PC-3 (cell line): ENCODE results near the gene ZNF23. TPM values are rescaled to one million over a fixed set of nuclear protein-coding genes. Genes with fewer than 3 reads are reported as not detected.
A peak's percentile ranks its signal among the peaks of the same experiment; 100 is the strongest.

Experiments
- ATAC-seq: fragments of 200-7000 bp; cut with Tn5 transposase; 2 replicates; pipeline ENCODE4 v1.9.1; 2020; ENCODE audit warnings: mild to moderate bottlenecking, moderate library complexity
- BruUV-seq: library from RNA; stranded (reverse); fragments of 400-500 nt; replicated peaks from 2 replicates; lab custom pipeline; 2021; lab: Mats Ljungman, UMichigan
- CTCF ChIA-PET: fragments of 300-600 bp; sonication (Branson Sonifier 250); formaldehyde crosslinking; loops from one replicate; lab custom pipeline; 2022; ENCODE audit warnings: antibody characterized with exemption; lab: Charles Lee
- POLR2A ChIA-PET: fragments of 300-600 bp; sonication (Branson Sonifier 250); formaldehyde crosslinking; loops from one replicate; lab custom pipeline; 2022; ENCODE audit warnings: antibody characterized with exemption; ENCODE audit not compliant: unreplicated experiment; lab: Charles Lee
- DNase-seq: peaks from one replicate; pipeline ENCODE4 v3.0.0-alpha.2; 2015
- H2AFZ ChIP-seq: fragments of 300-600 bp; sonication (generic); 2 replicates; pipeline ENCODE4 v1.6.0; 2016; ENCODE audit warnings: antibody characterized with exemption, low read length
- H3F3A ChIP-seq: fragments of 300-600 bp; sonication (generic); one replicate; pipeline ENCODE4 v1.6.0; 2017; ENCODE audit warnings: antibody characterized with exemption, low read length, control low read depth, mild to moderate bottlenecking; ENCODE audit not compliant: unreplicated experiment
- H3K27ac ChIP-seq: fragments of 300-600 bp; sonication (generic); 2 replicates; pipeline ENCODE4 v1.5.1; 2016; ENCODE audit warnings: mild to moderate bottlenecking, low read length
- H3K27me3 ChIP-seq: fragments of 300-600 bp; sonication (generic); 2 replicates; pipeline ENCODE4 v1.6.1; 2016; ENCODE audit warnings: low read length, mixed read lengths
- H3K36me3 ChIP-seq: fragments of 300-600 bp; sonication (generic); 2 replicates; pipeline ENCODE4 v1.6.1; 2016; ENCODE audit warnings: low read depth, mixed run types, low read length, mixed read lengths
- H3K4me1 ChIP-seq: fragments of 300-600 bp; sonication (generic); 2 replicates; pipeline ENCODE4 v1.5.1; 2016; ENCODE audit warnings: low read length; ENCODE audit not compliant: insufficient read depth
- H3K4me2 ChIP-seq: fragments of 300-600 bp; sonication (generic); 2 replicates; pipeline ENCODE4 v1.6.0; 2016; ENCODE audit warnings: low read length
- H3K4me3 ChIP-seq: fragments of 300-600 bp; sonication (generic); 2 replicates; pipeline ENCODE4 v1.5.1; 2016; ENCODE audit warnings: mild to moderate bottlenecking, low read length, mixed read lengths
- H3K79me2 ChIP-seq: fragments of 300-600 bp; sonication (generic); 2 replicates; pipeline ENCODE4 v1.6.1; 2017; ENCODE audit warnings: low read length, mixed read lengths
- H3K9ac ChIP-seq: fragments of 300-600 bp; sonication (generic); 2 replicates; pipeline ENCODE4 v1.6.0; 2016; ENCODE audit warnings: mild to moderate bottlenecking, low read length
- H3K9me2 ChIP-seq: fragments of 300-600 bp; sonication (generic); replicated peaks from 2 replicates; pipeline ENCODE4 v1.6.1; 2016; ENCODE audit warnings: mixed run types, low read length, mixed read lengths
- H3K9me3 ChIP-seq: fragments of 300-600 bp; sonication (generic); 2 replicates; pipeline ENCODE4 v1.6.1; 2016; ENCODE audit warnings: low read length, mixed read lengths
- H4K20me1 ChIP-seq: fragments of 300-600 bp; sonication (generic); 2 replicates; pipeline ENCODE4 v1.6.1; 2016; ENCODE audit warnings: low read length, mixed read lengths
- EZH2 ChIP-seq: fragments of 300-600 bp; sonication (generic); IDR thresholded peaks from one replicate; pipeline ENCODE4 v1.6.1; 2017; ENCODE audit warnings: antibody characterized with exemption, mild to moderate bottlenecking, low read length; ENCODE audit not compliant: unreplicated experiment
- EZH2phosphoT487 ChIP-seq: fragments of 300-600 bp; sonication (generic); IDR thresholded peaks from 2 replicates; pipeline ENCODE4 v1.6.1; 2018; ENCODE audit warnings: mild to moderate bottlenecking, antibody characterized with exemption, low read length, borderline replicate concordance
- intact Hi-C: fragments of 100-400 bp; cut with micrococcal nuclease; formaldehyde crosslinking; loops from 2 replicates; pipeline ENCODE4 v1.9.0; 2023
- total RNA-seq: library from RNA; depleted of rRNA; stranded (reverse); fragments of >200 nt; gene quantifications from 2 replicates; pipeline ENCODE4 v1.2.3, GENCODE V29; 2014
- TF ChIP-seq, protein P1 (sequence below): fragments of 300-600 bp; sonication (generic); conservative IDR thresholded peaks from 2 replicates; pipeline ENCODE4 v1.5.1; 2017; ENCODE audit warnings: antibody characterized with exemption, low read depth, mild to moderate bottlenecking, low read length

ZNF23 gene
- total RNA-seq, 1 experiment from 2014 or later, result 7.5 TPM

DNA sequence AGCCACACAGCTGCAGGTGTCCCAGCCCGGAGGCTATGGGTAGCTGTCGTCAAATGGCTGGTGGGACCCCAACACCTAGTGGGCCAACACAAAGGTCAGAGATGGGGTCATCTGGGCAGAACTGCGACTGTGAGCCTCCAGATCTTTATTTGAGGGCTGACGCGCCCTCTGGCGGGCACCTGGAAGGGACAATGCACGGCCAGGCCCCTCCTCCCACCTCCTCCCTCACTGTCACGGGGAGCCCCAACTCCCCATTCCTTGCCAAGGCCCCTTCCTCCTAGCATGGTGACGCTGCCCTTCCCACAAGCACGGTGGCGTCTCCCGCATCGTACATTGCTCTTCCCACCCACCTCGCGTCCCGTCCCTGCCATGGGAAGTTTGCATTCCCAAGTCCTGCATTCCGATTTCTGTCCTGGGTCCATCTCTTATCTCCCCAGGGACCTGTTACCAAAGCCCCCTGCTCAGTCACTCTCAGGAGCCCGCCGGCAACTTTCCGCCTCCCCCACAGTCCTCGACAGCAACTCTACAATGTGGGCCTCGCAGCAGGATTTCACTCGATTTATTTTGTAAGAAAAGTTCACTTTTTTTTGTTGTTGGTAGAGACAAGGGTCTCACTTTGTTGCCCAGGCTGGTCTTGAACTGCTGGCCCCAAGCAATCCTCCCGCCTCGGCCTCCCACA, 21.2 kb downstream of the ZNF23 start:
- CTCF ChIA-PET, result no interaction called here
- DNase-seq (peak; percentile 12), ATAC-seq (no peak)
- no TSS peak for BruUV-seq
- TF ChIP-seq, protein P1, sequence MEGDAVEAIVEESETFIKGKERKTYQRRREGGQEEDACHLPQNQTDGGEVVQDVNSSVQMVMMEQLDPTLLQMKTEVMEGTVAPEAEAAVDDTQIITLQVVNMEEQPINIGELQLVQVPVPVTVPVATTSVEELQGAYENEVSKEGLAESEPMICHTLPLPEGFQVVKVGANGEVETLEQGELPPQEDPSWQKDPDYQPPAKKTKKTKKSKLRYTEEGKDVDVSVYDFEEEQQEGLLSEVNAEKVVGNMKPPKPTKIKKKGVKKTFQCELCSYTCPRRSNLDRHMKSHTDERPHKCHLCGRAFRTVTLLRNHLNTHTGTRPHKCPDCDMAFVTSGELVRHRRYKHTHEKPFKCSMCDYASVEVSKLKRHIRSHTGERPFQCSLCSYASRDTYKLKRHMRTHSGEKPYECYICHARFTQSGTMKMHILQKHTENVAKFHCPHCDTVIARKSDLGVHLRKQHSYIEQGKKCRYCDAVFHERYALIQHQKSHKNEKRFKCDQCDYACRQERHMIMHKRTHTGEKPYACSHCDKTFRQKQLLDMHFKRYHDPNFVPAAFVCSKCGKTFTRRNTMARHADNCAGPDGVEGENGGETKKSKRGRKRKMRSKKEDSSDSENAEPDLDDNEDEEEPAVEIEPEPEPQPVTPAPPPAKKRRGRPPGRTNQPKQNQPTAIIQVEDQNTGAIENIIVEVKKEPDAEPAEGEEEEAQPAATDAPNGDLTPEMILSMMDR, result peak; percentile 57
- TF ChIP-seq EZH2, result no peak
- H3K9ac ChIP-seq, result no peak overlapping the region
- POLR2A ChIA-PET, result no interaction called here
- no peak overlapping the region for H2AFZ ChIP-seq
- H3K9me2 ChIP-seq, result no peaks in the 10 kb centered on the region
- H3K79me2 ChIP-seq, result no peaks in the 10 kb centered on the region
- no peaks in the 10 kb centered on the region for H3K36me3 ChIP-seq
- intact Hi-C loops, result no loop called here
- no peaks in the 10 kb centered on the region for H3F3A ChIP-seq
- H3K27me3 ChIP-seq, result peaks cover 19% of the 10 kb centered on the region
- H3K27ac ChIP-seq, result no peak overlapping the region
- no peak overlapping the region for H3K4me2 ChIP-seq
- H4K20me1 ChIP-seq, result no peaks in the 10 kb centered on the region
- H3K9me3 ChIP-seq, result no peaks in the 10 kb centered on the region
- H3K4me1 ChIP-seq, result no peaks in the 10 kb centered on the region
- no peak overlapping the region for H3K4me3 ChIP-seq

- no peaks in the 10 kb centered on the region for H3F3A ChIP-seq
- BruUV-seq, result no TSS peak
- POLR2A ChIA-PET, result no interaction called here
- DNase-seq (no peak), ATAC-seq (no peak)
- H3K36me3 ChIP-seq, result no peaks in the 10 kb centered on the region
- H3K9ac ChIP-seq, result no peak overlapping the region
- no peaks in the 10 kb centered on the region for H3K79me2 ChIP-seq
- no peak overlapping the region for H3K4me2 ChIP-seq
- H3K27me3 ChIP-seq, result peaks cover 19% of the 10 kb centered on the region
- intact Hi-C loops, result no loop called here
- no peak overlapping the region for H3K4me3 ChIP-seq
- no peak overlapping the region for H2AFZ ChIP-seq
- H3K4me1 ChIP-seq, result no peaks in the 10 kb centered on the region
- H4K20me1 ChIP-seq, result no peaks in the 10 kb centered on the region
- H3K27ac ChIP-seq, result no peak overlapping the region
- CTCF ChIA-PET, result no interaction called here
- H3K9me3 ChIP-seq, result no peaks in the 10 kb centered on the region
- no peak for TF ChIP-seq EZH2phosphoT487
- TF ChIP-seq EZH2, result no peak
- TF ChIP-seq, protein P1, result no peak
- H3K9me2 ChIP-seq, result no peaks in the 10 kb centered on the region
Observed at GRCh38 chr16:71439523-71439922, 22.5 kb downstream of the ZNF23 start.

GRCh38 chr16:71436473-71436872, 25.6 kb downstream of the ZNF23 start:
- Histone ChIP-seq H3K9ac (no peak overlapping the region), H3K36me3 (no peaks in the 10 kb centered on the region), H3K4me1 (no peaks in the 10 kb centered on the region), H3K4me3 (no peak overlapping the region), H3K79me2 (no peaks in the 10 kb centered on the region), H3K4me2 (no peak overlapping the region), H3K27ac (no peak overlapping the region), H3K9me2 (no peaks in the 10 kb centered on the region), H3K27me3 (peaks cover 25% of the 10 kb centered on the region), H3K9me3 (no peaks in the 10 kb centered on the region), H2AFZ (no peak overlapping the region), H3F3A (no peaks in the 10 kb centered on the region), H4K20me1 (no peaks in the 10 kb centered on the region)
- ChIA-PET POLR2A (no interaction called here), CTCF (interaction anchor here (0.6 to 0.7 kb wide), 2 partner anchors 55 to 175 kb away, joined by 3 to 12 read pairs; no protein-coding TSS in a partner anchor)
- intact Hi-C loops, result no loop called here
- no TSS peak for BruUV-seq
- ATAC-seq (no peak), DNase-seq (no peak)
- TF ChIP-seq, protein P1, result no peak
- TF ChIP-seq EZH2phosphoT487, result no peak
- no peak for TF ChIP-seq EZH2
